Heart right ventricle (tissue), 16 donors: Measurements from ENCODE around the gene RIPK1. TPM values are rescaled to one million over a fixed set of nuclear protein-coding genes. Genes with fewer than 3 reads are reported as not detected.

Experiments
- ATAC-seq, 8 donors: fragments of 200-7000 bp; cut with Tn5 transposase; one replicate each; pipeline ENCODE4 v1.9.1; 2020; ENCODE audit warnings: mild to moderate bottlenecking in 8 of 8, moderate library complexity in 8 of 8, moderate number of reproducible peaks in 1 of 8
- DNase-seq, 2 donors: peaks; one replicate each; pipeline ENCODE4 v3.0.0-alpha.2; 2020
- H3K27ac ChIP-seq, 10 donors: fragments of 200-600 bp; sonication (generic) in 2 of 10; one replicate each; pipeline versions ENCODE4 v1.5.0 to v1.8.0; 2020 to 2022; ENCODE audit warnings: mild to moderate bottlenecking in 3 of 10
- H3K27me3 ChIP-seq, 7 donors: fragments of 200-600 bp; one replicate each; pipeline ENCODE4 v1.8.0; 2021 to 2022; ENCODE audit warnings: mild to moderate bottlenecking in 2 of 7
- H3K36me3 ChIP-seq, 9 donors: fragments of 200-600 bp; sonication (generic) in 1 of 9; one replicate each; pipeline versions ENCODE4 v1.5.0 to v1.8.0; 2020 to 2022; ENCODE audit warnings: mild to moderate bottlenecking in 2 of 9
- H3K4me1 ChIP-seq, 9 donors: fragments of 200-600 bp; sonication (generic) in 1 of 9; one replicate each; pipeline versions ENCODE4 v1.5.0 to v1.8.0; 2020 to 2022; ENCODE audit warnings: mild to moderate bottlenecking in 4 of 9
- H3K4me3 ChIP-seq, 10 donors: fragments of 200-600 bp; sonication (generic) in 2 of 10; one replicate each; pipeline versions ENCODE4 v1.5.0 to v1.8.0; 2020 to 2022; ENCODE audit warnings: mild to moderate bottlenecking in 7 of 10, moderate library complexity in 2 of 10
- H3K9me3 ChIP-seq, 11 donors: fragments of 200-600 bp in 10 of 11; sonication (generic) in 2 of 11; one replicate each; pipeline versions ENCODE4 v1.5.0 to v1.8.0; 2013 to 2022; ENCODE audit warnings: mild to moderate bottlenecking in 2 of 11, control low read depth in 1 of 11, moderate library complexity in 1 of 11
- CTCF ChIP-seq, 9 donors: fragments of 200-600 bp; sonication (generic) in 2 of 9; IDR thresholded peaks; one replicate each; pipeline versions ENCODE4 v1.5.0 to v1.8.0; 2021 to 2022; ENCODE audit warnings: antibody characterized with exemption in 9 of 9, mild to moderate bottlenecking in 5 of 9, moderate library complexity in 1 of 9
- WGBS, 2 donors: extraction: QIAGEN DNeasy Blood & Tissue Kit; methylation state at CpG; one replicate each; pipeline ENCODE4 v1.1.7; 2013; ENCODE audit warnings: inconsistent platforms in 1 of 2; 5-methylcytosine and 5-hydroxymethylcytosine counted together
- intact Hi-C, 10 donors: fragments of 100-400 bp; cut with DNase I; formaldehyde crosslinking; loops; one replicate each; pipeline versions ENCODE4 v1.11.1 to v1.14.2; 2022
- polyA plus RNA-seq, 2 donors: library from polyadenylated mRNA; stranded (reverse); fragments of 200-250 nt; gene quantifications; one replicate each; pipeline ENCODE4 v1.2.3, GENCODE V29; 2013
- total RNA-seq, 10 donors: library from RNA; stranded (reverse); fragmentation: NEBNext Ultra II Directional in 3 of 10; extraction: Animal tissue kit (Norgen Biotek cat#: 25700) in 3 of 10; gene quantifications; one replicate each; pipeline versions ENCODE4 v1.2.1 to v1.2.4, GENCODE V29; 2021 to 2023
- donor health status: Arrhythmogenic right ventricular cardiomyopathy.
- donor health status: ischemic (EF 13 %, LVEDD 7.1; RV severe dilation, severe dysfunction).
- donor health status: healthy with polysubstance abuse.
- donor health status: DM: no; HTN: yes; CAD: no.
- donor health status: DM: no; HTN: no; CAD: no.
- donor health status: ischemic (EF 25% LVEDD 6.9; RV normal size, moderate dysfunction).
- donor health status: ischemic (EF 25% LVEDD 5.7; RV mildly dilated, moderate dysfunction).
- donor health status: healthy.
- donor health status: DM: yes; HTN: yes; CAD: no.
- donor health status: Ischemic cardiomyopathy.
- donor health status: ischemic (EF 35%, LVEDD 5.7; RV mildly dilated, moderate dysfunction).
- donor health status: nonischemic (EF 11% LVEDD 7.7; RV severe dilation, severe dysfunction).
- donor health status: DM: yes; HTN: yes; CAD: no.
- donor health status: PGD.
- donor health status: ischemic (EF 29% LVEDD 5.4; RV normal size, mild dysfunction).
- donor health status: nonischemic (EF 23%, LVEDD 6.1; RV moderate dilation, normal function).

Gene RIPK1
- total and polyA plus RNA-seq, 12 donors: 5.1 to 12.9 (median 6.4) TPM

- intact Hi-C loops: loop anchor here in 2 of 10 donors (5.0 to 10.0 kb wide), 2 partner anchors 354 to 596 kb away; no protein-coding TSS in a partner anchor
- DNase-seq (no peak), ATAC-seq (peak in 3 of 8 donors; percentile 41 to 47 (median 47))
- Histone ChIP-seq H3K27ac (peak overlapping the region in 8 of 10 donors; percentile 24 to 74 (median 54)), H3K4me3 (no peak overlapping the region), H3K36me3 (peaks cover 0 to 91% (median 21%) of the 10 kb centered on the region in 9 donors), H3K9me3 (no peaks in the 10 kb centered on the region), H3K4me1 (peaks cover 0 to 29% (median 16%) of the 10 kb centered on the region in 9 donors), H3K27me3 (no peaks in the 10 kb centered on the region)
- WGBS, 2 donors: 59 to 66% methylated on average over 1 of the region's 1 CpG
- no peak for TF ChIP-seq CTCF (IDR thresholded peaks at IDR 0.05)
These were observed 70.0 kb downstream of the RIPK1 start for GRCh38 chr6:3138341-3138740.

GRCh38 chr6:3139090-3139903 is 71.0 kb downstream of the RIPK1 start:
- ATAC-seq (peak; percentile 80 to 95 (median 91)), DNase-seq (peak; percentile 43 to 50)
- no peak for TF ChIP-seq CTCF (IDR thresholded peaks at IDR 0.05)
- Histone ChIP-seq H3K27ac (peak overlapping the region in 9 of 10 donors; percentile 29 to 74 (median 55)), H3K27me3 (no peaks in the 10 kb centered on the region), H3K4me1 (peaks cover 0 to 29% (median 16%) of the 10 kb centered on the region in 9 donors), H3K9me3 (no peaks in the 10 kb centered on the region), H3K36me3 (peaks cover 0 to 91% (median 26%) of the 10 kb centered on the region in 9 donors), H3K4me3 (no peak overlapping the region)
- intact Hi-C loops: loop anchor here in 2 of 10 donors (5.0 to 10.0 kb wide), 2 partner anchors 353 to 596 kb away; no protein-coding TSS in a partner anchor
- WGBS, 2 donors: 54 to 56% methylated on average over 14 of the region's 14 CpGs

GRCh38 chr6:3140201-3140600 is 71.9 kb downstream of the RIPK1 start:
- TF ChIP-seq CTCF (IDR thresholded peaks at IDR 0.05): no peak
- Histone ChIP-seq H3K36me3 (peaks cover 0 to 85% (median 26%) of the 10 kb centered on the region in 9 donors), H3K27ac (peak overlapping the region in 4 of 10 donors; percentile 49 to 69 (median 60)), H3K4me1 (peaks cover 0 to 29% (median 16%) of the 10 kb centered on the region in 9 donors), H3K4me3 (no peak overlapping the region), H3K27me3 (no peaks in the 10 kb centered on the region), H3K9me3 (no peaks in the 10 kb centered on the region)
- WGBS, 2 donors: 89 to 92% methylated on average over 20 of the region's 20 CpGs
- intact Hi-C loops: no loop called here
- DNase-seq (no peak), ATAC-seq (no peak)

- Histone ChIP-seq H3K9me3 (peaks cover 0 to 3% (median 0%) of the 10 kb centered on the region in 11 donors), H3K4me1 (peaks cover 0 to 29% (median 16%) of the 10 kb centered on the region in 9 donors), H3K27ac (no peak overlapping the region), H3K4me3 (no peak overlapping the region), H3K27me3 (no peaks in the 10 kb centered on the region), H3K36me3 (peaks cover 0 to 71% (median 26%) of the 10 kb centered on the region in 9 donors)
- ATAC-seq (no peak), DNase-seq (no peak)
- intact Hi-C loops: no loop called here
- no peak for TF ChIP-seq CTCF (IDR thresholded peaks at IDR 0.05)
These were observed 74.2 kb downstream of the RIPK1 start for GRCh38 chr6:3142536-3142935.
